Breast epithelium (tissue), 3 donors: Measurements from ENCODE around the gene KCNMB2.

ENCODE experiments used
- POLR2A ChIP-seq: fragments of 450-650 bp; IDR thresholded peaks from one replicate; pipeline ENCODE4 v1.6.1; 2016; ENCODE audit warnings: antibody characterized with exemption, mild to moderate bottlenecking, moderate library complexity
- POLR2AphosphoS5 ChIP-seq, 3 donors: sonication (generic); formaldehyde crosslinking; IDR thresholded peaks; one replicate each; pipeline ENCODE4 v1.6.1; 2017; ENCODE audit warnings: antibody characterized with exemption in 3 of 3
- TF ChIP-seq, protein P1 (sequence below), 3 donors: fragments of 450-650 bp; IDR thresholded peaks; one replicate each; pipeline ENCODE4 v1.5.1; 2016 to 2017; ENCODE audit warnings: antibody characterized with exemption in 3 of 3, mild to moderate bottlenecking in 3 of 3, moderate library complexity in 3 of 3

DNA sequence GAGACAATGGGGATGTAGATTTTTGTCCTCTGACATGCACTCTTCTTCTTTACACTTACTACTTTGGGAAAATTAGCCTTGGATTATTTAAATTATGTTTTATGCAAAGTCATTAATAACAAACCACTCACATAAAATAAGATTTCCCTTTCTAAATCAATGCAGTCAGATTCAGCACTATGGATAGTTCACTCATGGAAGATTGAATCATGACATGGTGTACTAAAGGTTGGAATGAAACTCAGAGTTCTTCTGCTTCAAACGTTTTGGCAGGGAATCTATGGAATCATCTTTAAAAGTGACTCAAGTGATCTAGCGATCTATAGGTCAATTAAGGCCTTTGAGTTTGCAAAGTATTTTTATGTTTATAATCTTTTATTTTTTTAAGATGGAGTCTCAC, 154.3 kb downstream of the KCNMB2 start:
- TF ChIP-seq, protein P1, sequence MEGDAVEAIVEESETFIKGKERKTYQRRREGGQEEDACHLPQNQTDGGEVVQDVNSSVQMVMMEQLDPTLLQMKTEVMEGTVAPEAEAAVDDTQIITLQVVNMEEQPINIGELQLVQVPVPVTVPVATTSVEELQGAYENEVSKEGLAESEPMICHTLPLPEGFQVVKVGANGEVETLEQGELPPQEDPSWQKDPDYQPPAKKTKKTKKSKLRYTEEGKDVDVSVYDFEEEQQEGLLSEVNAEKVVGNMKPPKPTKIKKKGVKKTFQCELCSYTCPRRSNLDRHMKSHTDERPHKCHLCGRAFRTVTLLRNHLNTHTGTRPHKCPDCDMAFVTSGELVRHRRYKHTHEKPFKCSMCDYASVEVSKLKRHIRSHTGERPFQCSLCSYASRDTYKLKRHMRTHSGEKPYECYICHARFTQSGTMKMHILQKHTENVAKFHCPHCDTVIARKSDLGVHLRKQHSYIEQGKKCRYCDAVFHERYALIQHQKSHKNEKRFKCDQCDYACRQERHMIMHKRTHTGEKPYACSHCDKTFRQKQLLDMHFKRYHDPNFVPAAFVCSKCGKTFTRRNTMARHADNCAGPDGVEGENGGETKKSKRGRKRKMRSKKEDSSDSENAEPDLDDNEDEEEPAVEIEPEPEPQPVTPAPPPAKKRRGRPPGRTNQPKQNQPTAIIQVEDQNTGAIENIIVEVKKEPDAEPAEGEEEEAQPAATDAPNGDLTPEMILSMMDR (IDR thresholded peaks at IDR 0.05), result no peak
- TF ChIP-seq POLR2A, result no peak
- no peak for TF ChIP-seq POLR2AphosphoS5 (IDR thresholded peaks at IDR 0.05)
